GM03348 (cell line): ENCODE results near the gene ARHGEF19.
"Not testable (repeated sequence)": the region's sequence is repeated elsewhere in the genome, so short reads cannot be mapped to it uniquely, and the experiment has no call there.

Experiments
- DNase-seq: peaks from one replicate; pipeline ENCODE4 v3.0.0; 2012; ENCODE audit warnings: low spot score

Gene ARHGEF19

GRCh38 chr1:16164213-16165072 lies 48.0 kb downstream of the ARHGEF19 start:
- DNase-seq: peak; percentile 86

GRCh38 chr1:16163608-16164212 lies 48.7 kb downstream of the ARHGEF19 start:
- DNase-seq: not testable (repeated sequence)

- DNase-seq: no peak
Measured at GRCh38 chr1:16162163-16162822, 50.2 kb downstream of the ARHGEF19 start.

- no peak for DNase-seq
Measured at GRCh38 chr1:16161717-16162116, 50.7 kb downstream of the ARHGEF19 start.

- DNase-seq: no peak
Measured at GRCh38 chr1:16158993-16159831, 53.2 kb downstream of the ARHGEF19 start.

- no peak for DNase-seq
Measured at GRCh38 chr1:16158025-16158424, 54.4 kb downstream of the ARHGEF19 start.

- DNase-seq: no peak
Measured at GRCh38 chr1:16156848-16157495, 55.5 kb downstream of the ARHGEF19 start.

- peak; percentile 91 for DNase-seq
Measured at GRCh38 chr1:16155537-16156410, 56.7 kb downstream of the ARHGEF19 start, which contains the start of gene EPHA2. EPHA2 (minus strand) TSS chr1:16156069; CDS start chr1:16155932, 137 bp downstream.

- DNase-seq: no peak
Measured at GRCh38 chr1:16153999-16154673, 58.3 kb downstream of the ARHGEF19 start.

- no peak for DNase-seq
Measured at GRCh38 chr1:16153096-16153998, 59.1 kb downstream of the ARHGEF19 start.

- peak; percentile 52 for DNase-seq
Measured at GRCh38 chr1:16152481-16153087, 59.9 kb downstream of the ARHGEF19 start.

- no peak for DNase-seq
Measured at GRCh38 chr1:16151995-16152384, 60.5 kb downstream of the ARHGEF19 start.

GRCh38 chr1:16151196-16151994 lies 61.1 kb downstream of the ARHGEF19 start:
- no peak for DNase-seq

- no peak for DNase-seq
Measured at GRCh38 chr1:16150508-16150907, 61.9 kb downstream of the ARHGEF19 start.

- no peak for DNase-seq
Measured at GRCh38 chr1:16149702-16150488, 62.6 kb downstream of the ARHGEF19 start.

GRCh38 chr1:16149146-16149545 lies 63.3 kb downstream of the ARHGEF19 start:
- DNase-seq: no peak
